OCI-LY7 (cell line): ENCODE measurements around the gene GABARAP. TPM values are rescaled to one million over a fixed set of nuclear protein-coding genes. Genes with fewer than 3 reads are reported as not detected.

Source experiments
- BruUV-seq: library from RNA; stranded (reverse); fragments of 400-500 nt; replicated peaks from 2 replicates; lab custom pipeline; 2021; lab: Mats Ljungman, UMichigan
- CTCF ChIA-PET: fragments of 300-600 bp; sonication (Branson Sonifier 250); formaldehyde crosslinking; loops from one replicate; lab custom pipeline; 2022; ENCODE audit warnings: antibody characterized with exemption; ENCODE audit not compliant: unreplicated experiment; lab: Charles Lee
- POLR2A ChIA-PET: fragments of 300-600 bp; sonication (Branson Sonifier 250); formaldehyde crosslinking; loops from one replicate; lab custom pipeline; 2022; ENCODE audit warnings: antibody characterized with exemption; lab: Charles Lee
- DNase-seq: peaks from one replicate; pipeline ENCODE4 v3.0.0-alpha.2; 2015; ENCODE audit warnings: low spot score
- H2AFZ ChIP-seq: fragments of 200-600 bp; sonication (generic), shearing (Covaris generic); 2 replicates; pipeline ENCODE4 v1.6.1; 2014; ENCODE audit warnings: mild to moderate bottlenecking, antibody characterized with exemption, low read length, moderate library complexity
- H3K27ac ChIP-seq: fragments of 200-600 bp; sonication (generic); 2 replicates; pipeline ENCODE4 v1.5.1; 2014; ENCODE audit warnings: mixed run types, low read depth, mild to moderate bottlenecking, moderate library complexity, low read length, inconsistent platforms; ENCODE audit not compliant: poor library complexity, severe bottlenecking
- H3K36me3 ChIP-seq: fragments of 200-600 bp; sonication (generic); 2 replicates; pipeline ENCODE4 v1.6.1; 2014; ENCODE audit warnings: mild to moderate bottlenecking, antibody characterized with exemption, low read length, moderate library complexity, mixed read lengths; ENCODE audit not compliant: insufficient read depth
- H3K4me1 ChIP-seq: fragments of 200-600 bp; sonication (generic); 2 replicates; pipeline ENCODE4 v1.5.1; 2014; ENCODE audit warnings: mild to moderate bottlenecking, low read length; ENCODE audit not compliant: insufficient read depth, poor library complexity, severe bottlenecking
- H3K4me2 ChIP-seq: fragments of 200-600 bp; sonication (generic); 2 replicates; pipeline ENCODE4 v1.6.1; 2014; ENCODE audit warnings: mild to moderate bottlenecking, low read length
- H3K4me3 ChIP-seq: fragments of 200-600 bp; sonication (generic); 2 replicates; pipeline ENCODE4 v1.5.1; 2014; ENCODE audit warnings: mild to moderate bottlenecking, low read depth, low read length; ENCODE audit not compliant: poor library complexity, severe bottlenecking
- H3K79me2 ChIP-seq: fragments of 200-600 bp; sonication (generic); 2 replicates; pipeline ENCODE4 v1.6.1; 2016; ENCODE audit warnings: low read depth, mild to moderate bottlenecking, low read length, moderate library complexity, mixed read lengths; ENCODE audit not compliant: insufficient read depth
- H3K9me2 ChIP-seq: fragments of 200-600 bp; sonication (generic); 2 replicates; pipeline ENCODE4 v1.6.1; 2016; ENCODE audit warnings: mild to moderate bottlenecking, low read length, mixed read lengths; ENCODE audit not compliant: insufficient read depth
- H3K9me3 ChIP-seq: fragments of 200-600 bp; sonication (generic); 2 replicates; pipeline ENCODE4 v1.6.1; 2014; ENCODE audit warnings: mild to moderate bottlenecking, mixed run types, low read length, mixed read lengths
- H4K20me1 ChIP-seq: fragments of 200-600 bp; sonication (generic); 2 replicates; pipeline ENCODE4 v1.6.1; 2014; ENCODE audit warnings: mild to moderate bottlenecking, antibody characterized with exemption, low read length, moderate library complexity, mixed read lengths; ENCODE audit not compliant: insufficient read depth
- EZH2phosphoT487 ChIP-seq: fragments of 200-600 bp; sonication (generic); IDR thresholded peaks from 2 replicates; pipeline ENCODE4 v1.6.1; 2018; ENCODE audit warnings: low read depth, borderline replicate concordance, mild to moderate bottlenecking, mixed run types, antibody characterized with exemption, low read length, moderate library complexity, mixed read lengths
- intact Hi-C: fragments of 100-400 bp; cut with micrococcal nuclease; formaldehyde crosslinking; loops from one replicate; pipeline ENCODE4 v1.10.0; 2022; ENCODE audit not compliant: unreplicated experiment
- total RNA-seq, 2 experiments: library from RNA; depleted of rRNA in 1 of 2; stranded (reverse); fragments of >200 nt in 1 of 2; shearing (Covaris generic) in 1 of 2; gene quantifications; 2 replicates each; pipeline ENCODE4 v1.2.3, GENCODE V29; 2014 to 2022
- TF ChIP-seq, protein P1 (sequence below): fragments of 200-600 bp; sonication (generic); conservative IDR thresholded peaks from 2 replicates; pipeline ENCODE4 v1.5.1; 2014; ENCODE audit warnings: mild to moderate bottlenecking, antibody characterized with exemption, low read length, moderate library complexity, mixed read lengths

GABARAP gene
- total RNA-seq, 2 experiments from 2014 or later: 128 to 199 TPM

DNA sequence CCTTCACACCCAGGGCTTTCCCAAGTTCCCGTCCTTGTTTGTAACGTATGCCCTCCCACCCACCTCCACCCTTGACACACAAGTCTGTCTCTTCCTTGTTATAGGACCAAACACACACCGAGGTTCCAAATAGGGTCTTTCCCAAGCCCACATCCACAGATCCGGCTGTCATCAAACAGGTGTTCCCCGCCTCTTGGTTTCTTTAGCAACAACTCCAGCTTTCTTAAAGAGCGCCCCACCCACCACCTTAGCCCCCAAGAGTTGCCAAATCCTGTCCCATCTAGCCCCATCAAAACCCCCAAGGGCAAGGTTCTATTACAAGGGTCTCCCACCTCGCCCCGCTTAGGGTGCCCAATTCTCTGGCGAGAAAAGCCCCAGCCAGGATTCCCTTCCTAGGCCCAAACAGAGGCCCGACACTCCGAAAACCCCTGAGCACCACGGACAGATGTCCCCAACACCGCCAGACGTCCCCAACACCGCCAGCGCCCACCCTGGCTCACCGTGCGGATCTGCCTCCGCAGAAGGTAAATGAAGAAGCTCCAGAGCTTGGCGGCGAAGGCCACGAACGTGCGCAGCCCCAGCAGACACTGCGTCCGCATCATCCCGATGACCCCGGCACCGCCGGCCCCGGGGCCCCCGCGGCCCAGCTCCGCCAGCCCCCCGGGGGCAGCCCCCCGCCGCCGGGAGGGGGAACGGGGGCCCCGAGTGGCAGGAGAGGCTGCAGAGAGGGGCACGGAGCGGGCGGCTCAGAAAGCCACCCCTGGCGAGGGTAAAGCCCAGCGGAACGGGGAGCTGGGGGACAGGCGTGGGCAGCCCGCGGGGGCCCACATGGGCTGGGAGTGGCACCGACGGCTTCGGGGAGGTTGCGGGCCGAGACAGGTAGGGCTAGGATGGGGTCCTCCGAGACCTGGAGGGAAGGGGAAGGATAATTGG lies 8.7 kb upstream of the GABARAP start:
- DNase-seq: no peak
- H3K27ac ChIP-seq: peak overlapping the region; percentile 71
- BruUV-seq: no TSS peak
- peak overlapping the region; percentile 100 for H3K4me2 ChIP-seq
- intact Hi-C loops: loop anchor here (1.0 to 5.0 kb wide), 3 partner anchors 78 to 586 kb away; partner anchors contain the start of genes NEURL4, POLR2A and SLC35G6
- H3K4me1 ChIP-seq: peaks cover 26% of the 10 kb centered on the region
- peaks cover 50% of the 10 kb centered on the region for H3K36me3 ChIP-seq
- H2AFZ ChIP-seq: no peak overlapping the region
- H3K9me3 ChIP-seq: no peaks in the 10 kb centered on the region
- peaks cover 18% of the 10 kb centered on the region for H4K20me1 ChIP-seq
- CTCF ChIA-PET: interaction anchor here (1.1 kb wide), 1 partner anchor 41 kb away, joined by 3 read pairs; no protein-coding TSS in a partner anchor
- TF ChIP-seq, protein P1, sequence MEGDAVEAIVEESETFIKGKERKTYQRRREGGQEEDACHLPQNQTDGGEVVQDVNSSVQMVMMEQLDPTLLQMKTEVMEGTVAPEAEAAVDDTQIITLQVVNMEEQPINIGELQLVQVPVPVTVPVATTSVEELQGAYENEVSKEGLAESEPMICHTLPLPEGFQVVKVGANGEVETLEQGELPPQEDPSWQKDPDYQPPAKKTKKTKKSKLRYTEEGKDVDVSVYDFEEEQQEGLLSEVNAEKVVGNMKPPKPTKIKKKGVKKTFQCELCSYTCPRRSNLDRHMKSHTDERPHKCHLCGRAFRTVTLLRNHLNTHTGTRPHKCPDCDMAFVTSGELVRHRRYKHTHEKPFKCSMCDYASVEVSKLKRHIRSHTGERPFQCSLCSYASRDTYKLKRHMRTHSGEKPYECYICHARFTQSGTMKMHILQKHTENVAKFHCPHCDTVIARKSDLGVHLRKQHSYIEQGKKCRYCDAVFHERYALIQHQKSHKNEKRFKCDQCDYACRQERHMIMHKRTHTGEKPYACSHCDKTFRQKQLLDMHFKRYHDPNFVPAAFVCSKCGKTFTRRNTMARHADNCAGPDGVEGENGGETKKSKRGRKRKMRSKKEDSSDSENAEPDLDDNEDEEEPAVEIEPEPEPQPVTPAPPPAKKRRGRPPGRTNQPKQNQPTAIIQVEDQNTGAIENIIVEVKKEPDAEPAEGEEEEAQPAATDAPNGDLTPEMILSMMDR: no peak
- no peak for TF ChIP-seq EZH2phosphoT487
- POLR2A ChIA-PET: interaction anchor here (1.0 kb wide), 1 partner anchor 10 kb away, joined by 3 read pairs; no protein-coding TSS in a partner anchor
- H3K9me2 ChIP-seq: no peaks in the 10 kb centered on the region
- peak overlapping the region; percentile 83 for H3K4me3 ChIP-seq
- peaks cover 71% of the 10 kb centered on the region for H3K79me2 ChIP-seq

DNA sequence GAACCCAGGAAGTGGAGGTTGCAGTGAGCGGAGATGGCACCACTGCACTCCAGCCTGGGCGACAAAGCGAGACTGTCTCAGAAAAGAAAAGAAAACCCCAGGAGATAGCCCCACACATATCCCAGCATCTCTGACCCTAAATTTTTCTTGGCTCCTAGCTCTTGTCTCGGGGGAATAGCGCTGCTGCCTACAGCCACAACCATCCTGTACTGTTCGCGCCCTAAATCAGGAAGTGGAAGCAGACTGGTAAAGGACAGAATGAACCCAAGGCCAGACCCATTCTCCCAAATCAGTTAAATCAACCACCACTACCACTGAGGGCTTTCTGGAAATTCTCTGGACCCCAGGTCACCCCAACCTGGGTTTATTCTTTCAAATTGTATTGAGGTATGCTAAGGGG lies 7.6 kb upstream of the GABARAP start:
- ChIA-PET CTCF (no interaction called here), POLR2A (no interaction called here)
- DNase-seq: peak; percentile 52
- Histone ChIP-seq H3K79me2 (peaks cover 71% of the 10 kb centered on the region), H3K9me3 (no peaks in the 10 kb centered on the region), H2AFZ (no peak overlapping the region), H3K9me2 (no peaks in the 10 kb centered on the region), H3K27ac (peak overlapping the region; percentile 71), H3K4me2 (peak overlapping the region; percentile 100), H3K4me1 (peaks cover 26% of the 10 kb centered on the region), H4K20me1 (peaks cover 18% of the 10 kb centered on the region), H3K36me3 (peaks cover 49% of the 10 kb centered on the region), H3K4me3 (peak overlapping the region; percentile 83)
- no TSS peak for BruUV-seq
- no peak for TF ChIP-seq EZH2phosphoT487
- TF ChIP-seq, protein P1: no peak
- intact Hi-C loops: loop anchor here (5.0 kb wide), 2 partner anchors 232 to 587 kb away; partner anchors contain the start of genes POLR2A and SLC35G6
